Neural progenitor cell (in vitro differentiated cells): ENCODE measurements around the gene DDX25. TPM values are rescaled to one million over a fixed set of nuclear protein-coding genes. Genes with fewer than 3 reads are reported as not detected.

Source experiments
- DNase-seq: peaks from one replicate; pipeline ENCODE4 v3.0.0-alpha.2; 2016; ENCODE audit warnings: low spot score
- H2AFZ ChIP-seq: fragments of 200-600 bp; sonication (generic); replicated peaks from 2 replicates; pipeline ENCODE4 v1.6.1; 2016; ENCODE audit warnings: antibody characterized with exemption
- H3F3A ChIP-seq: fragments of 200-600 bp; sonication (generic); 2 replicates; pipeline ENCODE4 v1.6.1; 2016; ENCODE audit warnings: antibody characterized with exemption, low read depth
- H3K27ac ChIP-seq: fragments of 200-600 bp; sonication (generic); 2 replicates; pipeline ENCODE4 v1.5.1; 2016; ENCODE audit warnings: mild to moderate bottlenecking
- H3K27me3 ChIP-seq: fragments of 200-600 bp; sonication (generic); 2 replicates; pipeline ENCODE4 v1.6.1; 2016; ENCODE audit warnings: mild to moderate bottlenecking, moderate library complexity
- H3K36me3 ChIP-seq: fragments of 200-600 bp; sonication (generic); 2 replicates; pipeline ENCODE4 v1.5.1; 2016
- H3K4me1 ChIP-seq: fragments of 200-600 bp; sonication (generic); 2 replicates; pipeline ENCODE4 v1.6.1; 2016; ENCODE audit warnings: mixed run types
- H3K4me2 ChIP-seq: fragments of 200-600 bp; sonication (generic); 2 replicates; pipeline ENCODE4 v1.6.1; 2016
- H3K4me3 ChIP-seq: fragments of 200-600 bp; sonication (generic); 2 replicates; pipeline ENCODE4 v1.5.1; 2016
- H3K79me2 ChIP-seq: fragments of 200-600 bp; sonication (generic); 2 replicates; pipeline ENCODE4 v1.6.1; 2016; ENCODE audit warnings: low read depth
- H3K9ac ChIP-seq: fragments of 200-600 bp; sonication (generic); 2 replicates; pipeline ENCODE4 v1.6.1; 2016
- H3K9me3 ChIP-seq: fragments of 200-600 bp; sonication (generic); 2 replicates; pipeline ENCODE4 v1.5.1; 2016; ENCODE audit warnings: low read depth
- H4K20me1 ChIP-seq: fragments of 200-600 bp; sonication (generic); 2 replicates; pipeline ENCODE4 v1.6.1; 2016; ENCODE audit warnings: low read depth
- H3K27ac Mint-ChIP-seq: 3 replicates; pipeline ENCODE4 v1.8.0; 2021; ENCODE audit warnings: mixed read lengths
- H3K27me3 Mint-ChIP-seq: 2 replicates; pipeline ENCODE4 v1.8.0; 2022; ENCODE audit warnings: low read depth, mild to moderate bottlenecking, inconsistent platforms, moderate library complexity, mixed read lengths; ENCODE audit not compliant: insufficient read depth
- H3K36me3 Mint-ChIP-seq: 3 replicates; pipeline ENCODE4 v1.8.0; 2021; ENCODE audit warnings: mixed read lengths
- H3K4me1 Mint-ChIP-seq: 3 replicates; pipeline ENCODE4 v1.8.0; 2021; ENCODE audit warnings: mixed read lengths
- H3K4me3 Mint-ChIP-seq: 3 replicates; pipeline ENCODE4 v1.8.0; 2021; ENCODE audit warnings: mild to moderate bottlenecking, moderate library complexity, mixed read lengths
- H3K9me3 Mint-ChIP-seq: 3 replicates; pipeline ENCODE4 v1.8.0; 2020; ENCODE audit warnings: mixed read lengths
- CTCF ChIP-seq: fragments of 200-600 bp; sonication (generic); IDR thresholded peaks from 2 replicates; pipeline ENCODE4 v1.5.1; 2017; ENCODE audit warnings: antibody characterized with exemption, mild to moderate bottlenecking
- EZH2 ChIP-seq: fragments of 200-600 bp; sonication (generic); IDR thresholded peaks from 2 replicates; pipeline ENCODE4 v1.6.1; 2017; ENCODE audit warnings: antibody characterized with exemption, mild to moderate bottlenecking, moderate library complexity
- EZH2phosphoT487 ChIP-seq: fragments of 200-600 bp; sonication (generic); IDR thresholded peaks from 2 replicates; pipeline ENCODE4 v1.6.1; 2017; ENCODE audit warnings: antibody characterized with exemption
- total RNA-seq: library from RNA; depleted of rRNA; stranded (reverse); fragments of >200 nt; gene quantifications from 2 replicates; pipeline ENCODE4 v1.2.3, GENCODE V29; 2015; ENCODE audit warnings: low replicate concordance

Gene DDX25
- total RNA-seq, 1 donor from 2014 or later = 12.4 TPM

- Histone ChIP-seq H3K79me2 (no peaks in the 10 kb centered on the region), H3F3A (peaks cover 5% of the 10 kb centered on the region), H2AFZ (no peak overlapping the region), H3K4me1 (peaks cover 8% of the 10 kb centered on the region), H3K9me3 (no peaks in the 10 kb centered on the region), H3K27ac (no peak overlapping the region), H3K27me3 (no peaks in the 10 kb centered on the region), H3K9ac (no peak overlapping the region), H4K20me1 (no peaks in the 10 kb centered on the region), H3K4me2 (no peak overlapping the region), H3K36me3 (no peaks in the 10 kb centered on the region), H3K4me3 (no peak overlapping the region)
- H3K9me3 Mint-ChIP-seq = peaks cover 2% of the 10 kb centered on the region
- H3K4me3 Mint-ChIP-seq = no peak overlapping the region
- no peak for DNase-seq
- no peak for TF ChIP-seq EZH2
- TF ChIP-seq CTCF = no peak
- no peak for TF ChIP-seq EZH2phosphoT487
- H3K4me1 Mint-ChIP-seq = peaks cover 30% of the 10 kb centered on the region
- H3K27me3 Mint-ChIP-seq = peaks cover 12% of the 10 kb centered on the region
- no peak overlapping the region for H3K27ac Mint-ChIP-seq
- H3K36me3 Mint-ChIP-seq = peaks cover 6% of the 10 kb centered on the region
Observed at GRCh38 chr11:125945011-125945796, 40.9 kb downstream of the DDX25 start.

- H3K27ac ChIP-seq = no peak within 1 kb of the TSS
- H3K4me3 ChIP-seq = no peak within 1 kb of the TSS
- H3K36me3 ChIP-seq = no peaks in the 10 kb centered on the region
- Mint-ChIP-seq H3K27me3 (peaks cover 12% of the 10 kb centered on the region), H3K27ac (no peak within 1 kb of the TSS), H3K9me3 (no peaks in the 10 kb centered on the region), H3K36me3 (peaks cover 3% of the 10 kb centered on the region), H3K4me3 (no peak within 1 kb of the TSS), H3K4me1 (peaks cover 27% of the 10 kb centered on the region)
- peaks cover 8% of the 10 kb centered on the region for H3K4me1 ChIP-seq
- no peak within 1 kb of the TSS for H3K9ac ChIP-seq
- no peak for TF ChIP-seq CTCF
- no peak for TF ChIP-seq EZH2
- no peak within 1 kb of the TSS for H3K4me2 ChIP-seq
- H3K27me3 ChIP-seq = no peaks in the 10 kb centered on the region
- no peak for DNase-seq
- H3F3A ChIP-seq = peaks cover 5% of the 10 kb centered on the region
- no peaks in the 10 kb centered on the region for H4K20me1 ChIP-seq
- H3K9me3 ChIP-seq = no peaks in the 10 kb centered on the region
- no peak within 1 kb of the TSS for H2AFZ ChIP-seq
- H3K79me2 ChIP-seq = no peaks in the 10 kb centered on the region
Observed at GRCh38 chr11:125945797-125946520, 41.7 kb downstream of the DDX25 start, which contains the start of gene VSIG10L2. TSS of gene VSIG10L2 (plus strand) at chr11:125946044. CDS start at chr11:125946056, 12 bp downstream.

- no peak overlapping the region for H2AFZ ChIP-seq
- no peak overlapping the region for H3K9ac ChIP-seq
- Mint-ChIP-seq H3K4me3 (no peak overlapping the region), H3K27ac (no peak overlapping the region), H3K27me3 (peaks cover 11% of the 10 kb centered on the region), H3K9me3 (no peaks in the 10 kb centered on the region), H3K36me3 (peaks cover 7% of the 10 kb centered on the region), H3K4me1 (peaks cover 22% of the 10 kb centered on the region)
- no peaks in the 10 kb centered on the region for H3K9me3 ChIP-seq
- H3K4me1 ChIP-seq = peaks cover 5% of the 10 kb centered on the region
- H3K4me3 ChIP-seq = no peak overlapping the region
- H3K79me2 ChIP-seq = no peaks in the 10 kb centered on the region
- H3F3A ChIP-seq = no peaks in the 10 kb centered on the region
- no peak overlapping the region for H3K27ac ChIP-seq
- H3K4me2 ChIP-seq = no peak overlapping the region
- H3K27me3 ChIP-seq = no peaks in the 10 kb centered on the region
- no peak for DNase-seq
- no peaks in the 10 kb centered on the region for H4K20me1 ChIP-seq
- H3K36me3 ChIP-seq = no peaks in the 10 kb centered on the region
- TF ChIP-seq EZH2 = no peak
- TF ChIP-seq CTCF = no peak
- TF ChIP-seq EZH2phosphoT487 = no peak
Observed at GRCh38 chr11:125946712-125947418, 42.6 kb downstream of the DDX25 start.
